GM12878 (cell line): ENCODE data around the gene MINDY3. TPM values are rescaled to one million over a fixed set of nuclear protein-coding genes. Genes with fewer than 3 reads are reported as not detected.
A peak's percentile ranks its signal among the peaks of the same experiment; 100 is the strongest.

Experiments used
- ATAC-seq: fragments of 200-7000 bp; cut with Tn5 transposase; 3 replicates; pipeline ENCODE4 v1.9.1; 2020; ENCODE audit warnings: mild to moderate bottlenecking, moderate library complexity
- BruUV-seq: library from RNA; stranded (reverse); fragments of 400-500 nt; replicated peaks from 2 replicates; lab custom pipeline; 2021; lab: Mats Ljungman, UMichigan
- CTCF ChIA-PET: fragments of 300-600 bp; sonication (Branson Sonifier 250); formaldehyde crosslinking; extraction: SDS; loops from one replicate; lab custom pipeline; 2021; ENCODE audit warnings: inconsistent platforms; lab: Yijun Ruan, JAX
- POLR2A ChIA-PET: fragments of 350-600 bp; formaldehyde crosslinking; extraction: SDS; loops from one replicate; lab custom pipeline; 2021; ENCODE audit warnings: inconsistent platforms; lab: Charles Lee
- RAD21 ChIA-PET: fragments of 300-600 bp; sonication (Branson Sonifier 250); formaldehyde crosslinking; loops from one replicate; lab custom pipeline; 2023; ENCODE audit warnings: antibody characterized with exemption; ENCODE audit not compliant: unreplicated experiment; lab: Charles Lee
- SMC1A ChIA-PET: fragments of 300-600 bp; sonication (Branson Sonifier 250); formaldehyde crosslinking; loops from one replicate; lab custom pipeline; 2023; ENCODE audit not compliant: unreplicated experiment, uncharacterized antibody; lab: Charles Lee
- DNase-seq: peaks from one replicate; pipeline ENCODE4 v3.0.0-alpha.2; 2011; ENCODE audit warnings: low read depth, low spot score
- FAIRE-seq: peaks from 3 replicates; lab custom pipeline; 2011; peaks lifted over from hg19 to GRCh38; lab: Jason Lieb, UNC
- H2AFZ ChIP-seq: 2 replicates; pipeline ENCODE4 v1.6.0; 2011; ENCODE audit warnings: low read depth, low read length, control low read depth; ENCODE audit not compliant: control insufficient read depth
- H3K27ac ChIP-seq: 2 replicates; pipeline ENCODE4 v1.5.1; 2011; ENCODE audit warnings: control low read depth; ENCODE audit not compliant: control insufficient read depth, insufficient read depth
- H3K27me3 ChIP-seq, 2 experiments: replicated peaks in 1 of 2; 2 replicates each; pipeline versions ENCODE4 v1.6.0 to v1.6.1; 2011; ENCODE audit warnings: low read length in 1 of 2; ENCODE audit not compliant: control insufficient read depth in 2 of 2, insufficient read depth in 2 of 2
- H3K36me3 ChIP-seq, 2 experiments: 2 replicates each; pipeline ENCODE4 v1.5.1; 2011; ENCODE audit warnings: low read length in 1 of 2; ENCODE audit not compliant: control insufficient read depth in 2 of 2, insufficient read depth in 2 of 2
- H3K4me1 ChIP-seq: 2 replicates; pipeline ENCODE4 v1.6.1; 2011; ENCODE audit warnings: mild to moderate bottlenecking, low read length, moderate library complexity, mixed read lengths; ENCODE audit not compliant: control insufficient read depth, insufficient read depth
- H3K4me2 ChIP-seq: 2 replicates; pipeline ENCODE4 v1.6.0; 2011; ENCODE audit warnings: control low read depth; ENCODE audit not compliant: control insufficient read depth, insufficient read depth
- H3K4me3 ChIP-seq: fragments of 200-600 bp; sonication (generic); 2 replicates; pipeline ENCODE4 v1.5.1; 2016
- H3K79me2 ChIP-seq: 2 replicates; pipeline ENCODE4 v1.6.0; 2011; ENCODE audit warnings: low read length; ENCODE audit not compliant: control insufficient read depth, insufficient read depth
- H3K9ac ChIP-seq: 2 replicates; pipeline ENCODE4 v1.8.0; 2011; ENCODE audit warnings: low read length, control low read depth, mixed read lengths; ENCODE audit not compliant: control insufficient read depth, insufficient read depth
- H3K9me3 ChIP-seq: replicated peaks from 3 replicates; pipeline ENCODE4 v1.5.1; 2011; ENCODE audit warnings: mild to moderate bottlenecking, low read length; ENCODE audit not compliant: control insufficient read depth, insufficient read depth
- H4K20me1 ChIP-seq: 2 replicates; pipeline ENCODE4 v1.6.0; 2011; ENCODE audit not compliant: control insufficient read depth, insufficient read depth
- BMI1 ChIP-seq: fragments of 450-650 bp; IDR thresholded peaks from 2 replicates; pipeline ENCODE4 v1.6.1; 2016; ENCODE audit warnings: mild to moderate bottlenecking, moderate library complexity, borderline replicate concordance
- CTCF ChIP-seq, 3 experiments: IDR thresholded peaks in 2 of 3; conservative IDR thresholded peaks in 1 of 3; 2 replicates each; pipeline ENCODE4 v1.5.1; 2011; ENCODE audit warnings: low read depth in 3 of 3, low read length in 3 of 3, mild to moderate bottlenecking in 3 of 3, control low read depth in 2 of 3, moderate library complexity in 2 of 3, inconsistent platforms in 1 of 3, mixed read lengths in 1 of 3; ENCODE audit not compliant: control insufficient read depth in 2 of 3, insufficient read depth in 1 of 3; ENCODE audit errors: extremely low read depth in 1 of 3
- PAX8 ChIP-seq: fragments of 450-650 bp; IDR thresholded peaks from 2 replicates; pipeline ENCODE4 v1.6.1; 2017; ENCODE audit warnings: mild to moderate bottlenecking, moderate library complexity
- RAD21 ChIP-seq: IDR thresholded peaks from 2 replicates; pipeline ENCODE4 v1.6.1; 2011; ENCODE audit warnings: mild to moderate bottlenecking, low read depth, low read length, moderate library complexity; ENCODE audit not compliant: insufficient read depth
- RCOR1 ChIP-seq: conservative IDR thresholded peaks from 2 replicates; pipeline ENCODE4 v1.6.1; 2012; ENCODE audit warnings: low read depth, low read length, improper control_type of control experiment
- SIX5 ChIP-seq: IDR thresholded peaks from 2 replicates; pipeline ENCODE4 v1.6.1; 2011; ENCODE audit warnings: mild to moderate bottlenecking, low read depth, low read length, moderate library complexity; ENCODE audit not compliant: severe bottlenecking
- SMC3 ChIP-seq: IDR thresholded peaks from 2 replicates; pipeline ENCODE4 v1.6.1; 2011; ENCODE audit warnings: low read length, improper control_type of control experiment, borderline replicate concordance
- SREBF2 ChIP-seq: IDR thresholded peaks from 2 replicates; pipeline ENCODE4 v1.6.1; 2012; ENCODE audit warnings: mild to moderate bottlenecking, low read length
- WGBS: methylation state at CpG from one replicate; pipeline ENCODE4 v1.1.6; 2016; ENCODE audit warnings: low lambda C conversion rate; ENCODE audit not compliant: insufficient replicate concordance, insufficient coverage; ENCODE audit errors: missing lambda C conversion rate; 5-methylcytosine and 5-hydroxymethylcytosine counted together
- in situ Hi-C: fragments of 300-500 bp; cut with MboI; formaldehyde crosslinking; loops from 9 replicates; pipeline ENCODE4 v1.14.3; 2018; ENCODE audit warnings: mixed read lengths
- intact Hi-C: fragments of 100-400 bp; cut with micrococcal nuclease; formaldehyde crosslinking; loops from one replicate; pipeline ENCODE4 v1.14.2; 2022; ENCODE audit not compliant: unreplicated experiment
- polyA plus RNA-seq, 11 experiments: library from polyadenylated mRNA; depleted of rRNA in 4 of 11; unstranded in 6 of 11; stranded (reverse) in 5 of 11; fragments of >200 nt; fragmentation: Nextera tagmentation in 4 of 11; fragmentation: Illumina TruSeq in 1 of 11; extraction: Ambion mirVana in 4 of 11; extraction: Trizol in 1 of 11; gene quantifications; 1 replicate in 1 of 11; 2 replicates in 10 of 11; pipeline versions ENCODE4 v1.2.1 to v1.2.3, GENCODE V29; 2011 to 2016; ENCODE audit warnings: inconsistent platforms in 2 of 11, missing spikeins in 2 of 11, low read depth in 1 of 11
- total RNA-seq, 4 experiments: library from RNA; depleted of rRNA in 3 of 4; stranded (reverse); fragments of >200 nt in 3 of 4; fragmentation: Illumina TruSeq in 1 of 4; extraction: Trizol in 1 of 4; gene quantifications; 2 replicates each; pipeline versions ENCODE4 v1.2.1 to v1.2.3, GENCODE V29; 2013 to 2021

Gene MINDY3
- total and polyA plus RNA-seq, 10 of the 15 experiments (the other 5 are each of a cell fraction or from before 2014, with no cell fraction given) = 12.0 to 23.6 (median 15.7) TPM

- no peak for TF ChIP-seq PAX8
These were observed 19.4 kb upstream of the MINDY3 start (continued) for GRCh38 chr10:15879663-15880062.

GRCh38 chr10:15879058-15879457 is 18.8 kb upstream of the MINDY3 start:
- peak; percentile 38; the same call in 1 of the 3 replicates for ATAC-seq
- TF ChIP-seq CTCF (IDR thresholded peaks at IDR 0.05 in 2 of 3, conservative IDR thresholded peaks at IDR 0.05 in 1 of 3; ENCODE audit: control insufficient read depth in 2 of 3, extremely low read depth in 1 of 3, insufficient read depth in 1 of 3, low read depth in 3 of 3, low read length in 3 of 3) (peak; percentile 27 to 70 (median 41); a peak in 5 of 6 replicates), SREBF2 (no peak), RCOR1 (no peak), BMI1 (no peak), SMC3 (peak; percentile 30; the same call in 1 of the 2 replicates), RAD21 (peak; percentile 67), SIX5 (no peak)
- CTCF ChIA-PET = interaction anchor here (1.0 to 2.1 kb wide), 6 partner anchors 9 to 930 kb away, joined by 3 to 8 read pairs (median 4); no protein-coding TSS in a partner anchor
- H3K79me2 ChIP-seq = no peaks in the 10 kb centered on the region
- POLR2A ChIA-PET = interaction anchor here (1.0 kb wide), 1 partner anchor 19 kb away, joined by 3 read pairs; no protein-coding TSS in a partner anchor
- RAD21 ChIA-PET = interaction anchor here (0.7 to 1.0 kb wide), 2 partner anchors 11 to 1633 kb away, joined by 3 to 8 read pairs; no protein-coding TSS in a partner anchor
- H4K20me1 ChIP-seq = no peaks in the 10 kb centered on the region
- H3K36me3 ChIP-seq = no peaks in the 10 kb centered on the region
- no peaks in the 10 kb centered on the region for H3K9me3 ChIP-seq
- H3K4me2 ChIP-seq = no peak overlapping the region
- no peak overlapping the region for H3K27ac ChIP-seq
- H3K4me1 ChIP-seq = no peaks in the 10 kb centered on the region
- in situ Hi-C loops (loop anchor here (25.0 kb wide), 1 partner anchor 1383 kb away; no protein-coding TSS in a partner anchor), intact Hi-C loops (no loop called here)
- H3K4me3 ChIP-seq = no peak overlapping the region
- SMC1A ChIA-PET = interaction anchor here (0.9 to 1.4 kb wide), 2 partner anchors 17 to 25 kb away, joined by 3 read pairs; no protein-coding TSS in a partner anchor
- H3K27me3 ChIP-seq = no peaks in the 10 kb centered on the region
- no peak overlapping the region for H2AFZ ChIP-seq
- H3K9ac ChIP-seq = no peak overlapping the region
- no peak for DNase-seq
- no TSS peak for BruUV-seq
- FAIRE-seq = no peak
- WGBS = 25% methylated on average over 2 of the region's 2 CpGs
